Heart left ventricle (tissue), 13 donors: ENCODE measurements around the gene NCAPG2.

Experiments used
- POLR2A ChIP-seq, 2 donors: fragments of 450-650 bp; IDR thresholded peaks; one replicate each; pipeline ENCODE4 v1.6.1; 2017; ENCODE audit warnings: antibody characterized with exemption in 2 of 2, mild to moderate bottlenecking in 2 of 2, moderate library complexity in 2 of 2
- TF ChIP-seq, protein P1 (sequence below), 12 donors: fragments of 200-600 bp; sonication (generic) in 4 of 12; IDR thresholded peaks; one replicate each; pipeline versions ENCODE4 v1.5.0 to v1.8.0; 2018 to 2022; ENCODE audit warnings: antibody characterized with exemption in 12 of 12, mild to moderate bottlenecking in 5 of 12
- donor health status: ischemic (EF 13 %, LVEDD 7.1; RV severe dilation, severe dysfunction).
- donor health status: DM: no; HTN: yes; CAD: no.
- donor health status: DM: no; HTN: no; CAD: no.
- donor health status: ischemic (EF 25% LVEDD 6.9; RV normal size, moderate dysfunction).
- donor health status: ischemic (EF 25% LVEDD 5.7; RV mildly dilated, moderate dysfunction).
- donor health status: ischemic (EF 35%, LVEDD 5.7; RV mildly dilated, moderate dysfunction).
- donor health status: nonischemic (EF 11% LVEDD 7.7; RV severe dilation, severe dysfunction).
- donor health status: DM: yes; HTN: yes; CAD: no.
- donor health status: PGD.
- donor health status: ischemic (EF 29% LVEDD 5.4; RV normal size, mild dysfunction).
- donor health status: nonischemic (EF 23%, LVEDD 6.1; RV moderate dilation, normal function).

DNA sequence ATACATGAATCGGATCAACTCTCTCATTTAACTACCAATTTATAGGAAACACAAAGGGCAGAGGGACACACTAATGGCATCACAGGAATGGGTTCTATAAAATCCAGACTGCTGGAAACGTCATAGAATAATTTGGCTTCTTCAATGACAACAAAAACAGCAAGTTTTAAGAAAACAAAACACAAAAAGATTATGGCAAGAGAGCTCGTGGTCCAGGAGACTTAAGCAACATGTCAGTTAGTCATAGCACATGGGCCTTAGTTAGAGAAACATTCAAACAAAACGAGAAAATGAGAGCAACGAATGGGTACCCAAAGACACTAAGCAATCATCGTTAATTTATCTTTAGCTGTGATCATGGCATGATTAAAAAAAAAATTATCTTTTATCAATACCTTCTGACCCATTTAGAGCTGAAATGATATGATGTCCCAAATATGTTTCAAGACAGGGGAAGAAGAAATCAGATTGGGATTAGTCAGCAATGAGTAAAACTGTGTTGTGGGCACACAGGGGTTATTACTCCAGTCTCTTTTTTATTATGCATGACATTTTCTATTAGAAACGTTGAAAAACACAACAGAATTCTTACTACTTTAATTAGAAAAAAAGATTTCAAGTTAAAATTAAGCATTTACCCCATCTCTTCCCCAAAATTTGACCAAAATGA, 28.3 kb downstream of the NCAPG2 start:
- TF ChIP-seq, protein P1, sequence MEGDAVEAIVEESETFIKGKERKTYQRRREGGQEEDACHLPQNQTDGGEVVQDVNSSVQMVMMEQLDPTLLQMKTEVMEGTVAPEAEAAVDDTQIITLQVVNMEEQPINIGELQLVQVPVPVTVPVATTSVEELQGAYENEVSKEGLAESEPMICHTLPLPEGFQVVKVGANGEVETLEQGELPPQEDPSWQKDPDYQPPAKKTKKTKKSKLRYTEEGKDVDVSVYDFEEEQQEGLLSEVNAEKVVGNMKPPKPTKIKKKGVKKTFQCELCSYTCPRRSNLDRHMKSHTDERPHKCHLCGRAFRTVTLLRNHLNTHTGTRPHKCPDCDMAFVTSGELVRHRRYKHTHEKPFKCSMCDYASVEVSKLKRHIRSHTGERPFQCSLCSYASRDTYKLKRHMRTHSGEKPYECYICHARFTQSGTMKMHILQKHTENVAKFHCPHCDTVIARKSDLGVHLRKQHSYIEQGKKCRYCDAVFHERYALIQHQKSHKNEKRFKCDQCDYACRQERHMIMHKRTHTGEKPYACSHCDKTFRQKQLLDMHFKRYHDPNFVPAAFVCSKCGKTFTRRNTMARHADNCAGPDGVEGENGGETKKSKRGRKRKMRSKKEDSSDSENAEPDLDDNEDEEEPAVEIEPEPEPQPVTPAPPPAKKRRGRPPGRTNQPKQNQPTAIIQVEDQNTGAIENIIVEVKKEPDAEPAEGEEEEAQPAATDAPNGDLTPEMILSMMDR (IDR thresholded peaks at IDR 0.05): no peak
- TF ChIP-seq POLR2A (IDR thresholded peaks at IDR 0.05): no peak
